ENCODE data around the gene TACSTD2. TPM values are rescaled to one million over a fixed set of nuclear protein-coding genes. Genes with fewer than 3 reads are reported as not detected.
A peak's percentile ranks its signal among the peaks of the same experiment; 100 is the strongest.

TACSTD2 gene
- total and polyA plus RNA-seq, 2 donors (not counting 1 experiment from before 2014, with no cell fraction given) = not detected

DNA sequence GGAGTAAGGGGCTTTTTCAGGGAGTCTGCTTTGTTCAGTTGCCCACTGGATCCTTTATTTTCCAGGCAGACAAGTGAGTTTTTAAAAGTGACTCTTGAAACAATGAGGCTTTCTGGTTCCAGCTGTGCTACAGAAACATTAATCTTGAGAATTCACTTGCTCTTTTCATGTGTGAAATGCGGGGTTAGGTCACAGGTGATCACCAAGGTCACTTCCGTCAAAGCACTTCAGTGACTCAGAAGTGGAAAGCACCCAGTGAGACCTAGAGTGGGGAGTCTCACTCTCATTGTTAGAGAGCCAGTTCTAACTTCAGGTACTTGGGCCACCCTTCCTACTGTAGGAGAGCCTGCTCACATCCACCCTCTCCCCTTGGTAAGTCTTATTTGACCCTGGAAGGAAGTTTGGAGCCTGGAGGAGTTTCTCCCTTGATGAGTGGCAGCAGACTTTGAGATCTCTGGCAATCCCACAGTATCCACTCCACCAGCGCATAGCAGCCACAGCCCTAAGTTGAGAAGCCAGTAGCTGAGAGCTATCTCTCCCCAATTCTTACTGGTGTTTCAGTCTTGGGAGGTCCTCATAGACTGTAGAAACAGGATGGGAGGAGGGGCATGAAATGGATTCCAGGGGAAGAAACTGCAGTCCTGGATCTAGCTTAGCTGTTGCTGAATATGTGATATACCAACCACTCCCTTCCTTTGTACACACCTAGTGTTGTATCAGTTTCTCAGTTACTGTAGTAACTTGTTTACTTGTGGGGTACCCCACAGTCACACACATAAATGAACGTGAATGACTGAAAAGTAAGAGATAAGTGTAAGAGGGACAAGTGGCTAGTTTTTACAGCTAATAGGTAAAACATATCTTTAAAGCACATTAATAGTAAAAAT lies 3.1 kb downstream of the TACSTD2 start:
- peaks cover 0 to 12% (median 1%) of the 10 kb centered on the region in 3 donors for H3K9me3 ChIP-seq (ENCODE audit: control extremely low read depth in 1 of 3, control insufficient read depth in 2 of 3, insufficient read depth in 1 of 3, low read length in 2 of 3)
- no peak overlapping the region for H3K9ac ChIP-seq (ENCODE audit: low read length)
- Mint-ChIP-seq H3K4me1 (peaks cover 25% of the 10 kb centered on the region), H3K27ac (no peak overlapping the region), H3K27me3 (peaks cover 72% of the 10 kb centered on the region), H3K4me3 (no peak overlapping the region), H3K9me3 (ENCODE audit: insufficient read depth) (no peaks in the 10 kb centered on the region)
- no peaks in the 10 kb centered on the region for H4K20me1 ChIP-seq (ENCODE audit: control insufficient read depth, insufficient read depth, low read length, poor library complexity, severe bottlenecking)
- TF ChIP-seq CTCF (IDR thresholded peaks at IDR 0.05) = no peak
- no peak for TF ChIP-seq EZH2 (IDR thresholded peaks at IDR 0.05; ENCODE audit: borderline replicate concordance, insufficient read depth, low read depth, low read length, poor library complexity, severe bottlenecking)
- 78% methylated on average over 2 of the region's 4 CpGs for WGBS (ENCODE audit: insufficient coverage)
- peaks cover 0 to 56% (median 47%) of the 10 kb centered on the region in 4 experiments for H3K27me3 ChIP-seq (replicated peaks in 1 of 4; ENCODE audit: control extremely low read depth in 1 of 4, control insufficient read depth in 3 of 4, insufficient read depth in 4 of 4, low read length in 3 of 4)
- H3K4me2 ChIP-seq (replicated peaks; ENCODE audit: low read depth, low read length, poor library complexity, severe bottlenecking) = no peak overlapping the region
- POLR2A ChIA-PET = interaction anchor here (1.4 kb wide), 1 partner anchor 27 kb away, joined by 3 read pairs; the partner anchor contains the start of gene OMA1
- no peak overlapping the region for H3K27ac ChIP-seq (ENCODE audit: low read length in 2 of 2)
- ATAC-seq (ENCODE audit: low read depth) (peak; percentile 67), DNase-seq (peak; percentile 21)
- peaks cover 9 to 17% of the 10 kb centered on the region in 2 donors for H3K4me1 ChIP-seq (ENCODE audit: control insufficient read depth in 2 of 2, insufficient read depth in 2 of 2, low read length in 2 of 2)
- H2AFZ ChIP-seq (ENCODE audit: insufficient read depth, low read depth, low read length, poor library complexity, severe bottlenecking) = no peak overlapping the region
- intact Hi-C loops (cut with micrococcal nuclease) = no loop called here
- CTCF ChIA-PET = no interaction called here
- no peaks in the 10 kb centered on the region for H3K36me3 ChIP-seq (replicated peaks in 1 of 2; ENCODE audit: control extremely low read depth in 1 of 2, control insufficient read depth in 1 of 2, extremely low read depth in 1 of 2, insufficient read depth in 2 of 2, low read length in 1 of 2)
- no peaks in the 10 kb centered on the region for H3K79me2 ChIP-seq (ENCODE audit: control insufficient read depth, insufficient read depth, low read length)
- no peak overlapping the region for H3K4me3 ChIP-seq (ENCODE audit: control extremely low read depth in 1 of 5, extremely low read depth in 1 of 5, insufficient read depth in 1 of 5, low read depth in 2 of 5, low read length in 4 of 5)

DNA sequence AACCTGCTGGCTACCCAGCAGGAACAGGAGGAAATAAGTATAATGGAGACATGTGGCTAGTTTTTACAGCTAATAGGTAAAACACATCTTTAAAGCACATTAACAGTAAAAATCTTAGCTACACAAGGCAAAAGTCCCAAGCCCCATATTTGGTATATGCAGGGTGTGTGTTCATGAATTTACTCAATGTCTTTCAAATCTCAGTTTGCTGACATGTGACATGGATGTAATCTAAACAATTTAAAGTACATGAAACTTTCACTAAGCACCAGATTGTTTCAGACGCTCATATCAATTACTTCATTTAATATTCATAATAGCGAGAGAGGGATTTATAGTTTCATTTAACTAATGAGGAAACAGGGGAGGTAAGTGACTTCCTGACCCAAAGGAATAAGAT lies 3.9 kb downstream of the TACSTD2 start:
- TF ChIP-seq EZH2 (IDR thresholded peaks at IDR 0.05; ENCODE audit: borderline replicate concordance, insufficient read depth, low read depth, low read length, poor library complexity, severe bottlenecking) = no peak
- no peak for TF ChIP-seq CTCF (IDR thresholded peaks at IDR 0.05)
- no peak overlapping the region for H3K9ac ChIP-seq (ENCODE audit: low read length)
- ChIA-PET POLR2A (interaction anchor here (1.4 kb wide), 1 partner anchor 27 kb away, joined by 3 read pairs; the partner anchor contains the start of gene OMA1), CTCF (no interaction called here)
- H3K79me2 ChIP-seq (ENCODE audit: control insufficient read depth, insufficient read depth, low read length) = no peaks in the 10 kb centered on the region
- DNase-seq = no peak
- no peaks in the 10 kb centered on the region for H3K9me3 Mint-ChIP-seq (ENCODE audit: insufficient read depth)
- H3K4me3 ChIP-seq (ENCODE audit: control extremely low read depth in 1 of 5, extremely low read depth in 1 of 5, insufficient read depth in 1 of 5, low read depth in 2 of 5, low read length in 4 of 5) = no peak overlapping the region
- no peak overlapping the region for H3K27ac Mint-ChIP-seq
- H2AFZ ChIP-seq (ENCODE audit: insufficient read depth, low read depth, low read length, poor library complexity, severe bottlenecking) = no peak overlapping the region
- no peaks in the 10 kb centered on the region for H4K20me1 ChIP-seq (ENCODE audit: control insufficient read depth, insufficient read depth, low read length, poor library complexity, severe bottlenecking)
- peaks cover 0 to 12% (median 1%) of the 10 kb centered on the region in 3 donors for H3K9me3 ChIP-seq (ENCODE audit: control extremely low read depth in 1 of 3, control insufficient read depth in 2 of 3, insufficient read depth in 1 of 3, low read length in 2 of 3)
- intact Hi-C loops (cut with micrococcal nuclease) = no loop called here
- no peaks in the 10 kb centered on the region for H3K36me3 ChIP-seq (replicated peaks in 1 of 2; ENCODE audit: control extremely low read depth in 1 of 2, control insufficient read depth in 1 of 2, extremely low read depth in 1 of 2, insufficient read depth in 2 of 2, low read length in 1 of 2)
- H3K4me2 ChIP-seq (replicated peaks; ENCODE audit: low read depth, low read length, poor library complexity, severe bottlenecking) = no peak overlapping the region
- H3K27me3 ChIP-seq (replicated peaks in 1 of 4; ENCODE audit: control extremely low read depth in 1 of 4, control insufficient read depth in 3 of 4, insufficient read depth in 4 of 4, low read length in 3 of 4) = peaks cover 0 to 55% (median 46%) of the 10 kb centered on the region in 4 experiments
- ATAC-seq (ENCODE audit: low read depth) = no peak
- peaks cover 74% of the 10 kb centered on the region for H3K27me3 Mint-ChIP-seq
- H3K4me1 ChIP-seq (ENCODE audit: control insufficient read depth in 2 of 2, insufficient read depth in 2 of 2, low read length in 2 of 2) = peaks cover 9 to 17% of the 10 kb centered on the region in 2 donors
- H3K4me3 Mint-ChIP-seq = no peak overlapping the region
- WGBS (ENCODE audit: insufficient coverage) = no CpG with 5 or more reads among the region's 2 CpGs
- peaks cover 25% of the 10 kb centered on the region for H3K4me1 Mint-ChIP-seq
- H3K27ac ChIP-seq (ENCODE audit: low read length in 2 of 2) = no peak overlapping the region
